B cell (primary cell): ENCODE results near the gene BCL2L13. TPM values are rescaled to one million over a fixed set of nuclear protein-coding genes. Genes with fewer than 3 reads are reported as not detected.
"Not testable (repeated sequence)": the region's sequence is repeated elsewhere in the genome, so short reads cannot be mapped to it uniquely, and the experiment has no call there.

ENCODE experiments used
- ATAC-seq: fragments of 200-7000 bp; cut with Tn5 transposase; one replicate; pipeline ENCODE4 v1.10.0; 2021; ENCODE audit warnings: low read depth, mild to moderate bottlenecking, moderate number of reproducible peaks, moderate library complexity
- CTCF ChIA-PET: fragments of 350-600 bp; sonication (Branson Sonifier 250); formaldehyde crosslinking; loops from one replicate; lab custom pipeline; 2021; ENCODE audit warnings: antibody characterized with exemption, inconsistent platforms; lab: Charles Lee
- POLR2A ChIA-PET: fragments of 350-600 bp; sonication (Branson Sonifier 250); formaldehyde crosslinking; loops from one replicate; lab custom pipeline; 2021; ENCODE audit warnings: antibody characterized with exemption; lab: Charles Lee
- DNase-seq: peaks from one replicate; pipeline ENCODE4 v3.0.0; 2013
- H2AFZ ChIP-seq: 2 replicates; pipeline ENCODE4 v1.6.1; 2012; ENCODE audit warnings: mild to moderate bottlenecking, low read depth, low read length; ENCODE audit not compliant: insufficient read depth, poor library complexity, severe bottlenecking
- H3K27ac ChIP-seq, 2 donors: 1 replicate in 1 of 2; 2 replicates in 1 of 2; pipeline ENCODE4 v1.5.1; 2012 to 2013; ENCODE audit warnings: low read length in 2 of 2, mild to moderate bottlenecking in 2 of 2, moderate library complexity in 1 of 2
- H3K27me3 ChIP-seq, 4 experiments: fragments of 200-600 bp in 1 of 4; sonication (generic) in 1 of 4; replicated peaks in 1 of 4; 1 replicate in 2 of 4; 2 replicates in 2 of 4; pipeline versions ENCODE4 v1.6.1 to v1.7.0; 2013 to 2016; ENCODE audit warnings: low read length in 3 of 4, mild to moderate bottlenecking in 2 of 4, mixed read lengths in 1 of 4, moderate library complexity in 1 of 4; ENCODE audit not compliant: insufficient read depth in 4 of 4, control insufficient read depth in 3 of 4; ENCODE audit errors: control extremely low read depth in 1 of 4
- H3K36me3 ChIP-seq, 2 experiments: replicated peaks in 1 of 2; 1 replicate in 1 of 2; 2 replicates in 1 of 2; pipeline versions ENCODE4 v1.6.1 to v1.7.1; 2013; ENCODE audit warnings: low read length in 1 of 2; ENCODE audit not compliant: insufficient read depth in 2 of 2, control insufficient read depth in 1 of 2; ENCODE audit errors: control extremely low read depth in 1 of 2, extremely low read depth in 1 of 2
- H3K4me1 ChIP-seq, 2 donors: fragments of 200-600 bp in 1 of 2; sonication (generic) in 1 of 2; 1 replicate in 1 of 2; 2 replicates in 1 of 2; pipeline versions ENCODE4 v1.5.1 to v1.6.1; 2013 to 2017; ENCODE audit warnings: low read length in 2 of 2; ENCODE audit not compliant: control insufficient read depth in 2 of 2, insufficient read depth in 2 of 2
- H3K4me2 ChIP-seq: replicated peaks from 2 replicates; pipeline ENCODE3; 2012; ENCODE audit warnings: mild to moderate bottlenecking, low read depth, low read length; ENCODE audit not compliant: poor library complexity, severe bottlenecking
- H3K4me3 ChIP-seq, 5 experiments: fragments of 200-600 bp in 1 of 5; sonication (generic) in 1 of 5; 1 replicate in 3 of 5; 2 replicates in 2 of 5; pipeline versions ENCODE4 v1.5.1 to v1.7.0; 2011 to 2016; ENCODE audit warnings: low read length in 4 of 5, mild to moderate bottlenecking in 4 of 5, low read depth in 2 of 5, control low read depth in 1 of 5, moderate library complexity in 1 of 5; ENCODE audit not compliant: insufficient read depth in 1 of 5; ENCODE audit errors: control extremely low read depth in 1 of 5, extremely low read depth in 1 of 5
- H3K79me2 ChIP-seq: fragments of 200-600 bp; sonication (generic); one replicate; pipeline ENCODE4 v1.6.0; 2016; ENCODE audit warnings: low read length; ENCODE audit not compliant: control insufficient read depth, insufficient read depth
- H3K9ac ChIP-seq: fragments of 200-600 bp; sonication (generic); 2 replicates; pipeline ENCODE4 v1.6.1; 2017; ENCODE audit warnings: mild to moderate bottlenecking, low read length, moderate library complexity
- H3K9me3 ChIP-seq, 3 donors: one replicate each; pipeline versions ENCODE4 v1.6.1 to v1.7.1; 2013; ENCODE audit warnings: low read length in 2 of 3; ENCODE audit not compliant: control insufficient read depth in 2 of 3, insufficient read depth in 1 of 3; ENCODE audit errors: control extremely low read depth in 1 of 3
- H4K20me1 ChIP-seq: 2 replicates; pipeline ENCODE4 v1.6.0; 2012; ENCODE audit warnings: mild to moderate bottlenecking, low read length; ENCODE audit not compliant: insufficient read depth, control insufficient read depth, poor library complexity, severe bottlenecking
- H3K27ac Mint-ChIP-seq: one replicate; pipeline ENCODE4 v1.8.0; 2021; ENCODE audit warnings: mixed read lengths
- H3K27me3 Mint-ChIP-seq: one replicate; pipeline ENCODE4 v1.8.0; 2021; ENCODE audit warnings: mixed read lengths
- H3K4me1 Mint-ChIP-seq: one replicate; pipeline ENCODE4 v1.8.0; 2021; ENCODE audit warnings: mixed read lengths
- H3K4me3 Mint-ChIP-seq: one replicate; pipeline ENCODE4 v1.8.0; 2021; ENCODE audit warnings: mixed read lengths
- H3K9me3 Mint-ChIP-seq: one replicate; pipeline ENCODE4 v1.8.0; 2022; ENCODE audit warnings: mixed read lengths; ENCODE audit not compliant: insufficient read depth
- CTCF ChIP-seq: fragments of 200-600 bp; IDR thresholded peaks from one replicate; pipeline ENCODE4 v1.8.0; 2022; ENCODE audit warnings: antibody characterized with exemption, mild to moderate bottlenecking
- EZH2 ChIP-seq: IDR thresholded peaks from 2 replicates; pipeline ENCODE4 v1.6.1; 2012; ENCODE audit warnings: borderline replicate concordance, low read depth, mild to moderate bottlenecking, moderate library complexity, low read length; ENCODE audit not compliant: insufficient read depth, poor library complexity, severe bottlenecking
- WGBS: methylation state at CpG from one replicate; pipeline ENCODE4 v1.1.5; 2013; ENCODE audit warnings: missing lambda C conversion rate; ENCODE audit not compliant: insufficient coverage; 5-methylcytosine and 5-hydroxymethylcytosine counted together
- intact Hi-C: fragments of 100-400 bp; cut with micrococcal nuclease; formaldehyde crosslinking; loops from one replicate; pipeline ENCODE4 v1.10.0; 2022
- polyA plus RNA-seq: library from polyadenylated mRNA; depleted of rRNA; stranded (reverse); fragments of >200 nt; gene quantifications from 2 replicates; pipeline ENCODE4 v1.2.3, GENCODE V29; 2012
- total RNA-seq, 2 donors: library from RNA; stranded (reverse); fragments of 120-200 nt in 1 of 2; gene quantifications; 1 replicate in 1 of 2; 2 replicates in 1 of 2; pipeline versions ENCODE4 v1.2.3 to v1.2.4, GENCODE V29; 2013 to 2022

Gene BCL2L13
- total and polyA plus RNA-seq, 2 donors (not counting 1 experiment from before 2014, with no cell fraction given) = 19.2 to 29.9 TPM

GRCh38 chr22:17665248-17665647 lies 26.7 kb downstream of the BCL2L13 start:
- CTCF ChIA-PET = interaction anchor here (1.1 kb wide), 1 partner anchor 107 kb away, joined by 3 read pairs; no protein-coding TSS in a partner anchor

DNA sequence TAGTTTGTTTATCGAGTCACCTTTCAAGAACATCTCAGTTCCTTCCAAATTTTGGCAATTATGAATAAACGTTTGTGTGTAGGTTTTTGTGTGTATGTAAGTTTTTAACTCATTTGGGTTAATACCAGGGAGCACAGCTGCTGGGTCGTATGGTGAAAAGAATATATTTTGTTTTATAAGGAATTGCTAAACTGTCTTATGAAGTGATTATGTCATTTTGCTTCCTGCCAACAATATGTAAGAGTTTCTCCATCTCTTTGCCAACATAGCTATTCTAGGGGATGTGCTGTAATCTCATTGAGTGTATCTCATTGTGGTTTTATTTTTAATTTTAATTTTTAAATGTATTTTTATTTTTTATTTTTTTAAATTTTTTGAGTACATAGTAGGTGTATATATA lies 27.3 kb downstream of the BCL2L13 start:
- Histone ChIP-seq H3K79me2 (peaks cover 21% of the 10 kb centered on the region), H3K27me3 (no peaks in the 10 kb centered on the region), H2AFZ (no peak overlapping the region), H3K4me1 (peaks cover 0 to 5% of the 10 kb centered on the region in 2 donors), H3K9me3 (peaks cover 0 to 19% (median 4%) of the 10 kb centered on the region in 3 donors), H3K4me3 (no peak overlapping the region), H3K36me3 (peaks cover 5 to 35% of the 10 kb centered on the region in 2 experiments), H3K27ac (no peak overlapping the region), H3K4me2 (no peak overlapping the region), H3K9ac (no peak overlapping the region), H4K20me1 (no peaks in the 10 kb centered on the region)
- ChIA-PET CTCF (no interaction called here), POLR2A (no interaction called here)
- Mint-ChIP-seq H3K27me3 (no peaks in the 10 kb centered on the region), H3K9me3 (peaks cover 3% of the 10 kb centered on the region), H3K4me1 (peaks cover 6% of the 10 kb centered on the region), H3K27ac (no peak overlapping the region), H3K4me3 (no peak overlapping the region)
- intact Hi-C loops = no loop called here
- WGBS = no CpG with 5 or more reads among the region's 3 CpGs
- ATAC-seq = no peak
- DNase-seq = no peak
- no peak for TF ChIP-seq CTCF
- TF ChIP-seq EZH2 = no peak

More at GRCh38 chr22:17665248-17665647, 26.7 kb downstream of the BCL2L13 start:
- Histone ChIP-seq H2AFZ (no peak overlapping the region), H3K9me3 (peaks cover 0 to 19% (median 4%) of the 10 kb centered on the region in 3 donors), H3K4me2 (no peak overlapping the region), H3K9ac (no peak overlapping the region), H3K36me3 (peaks cover 5 to 33% of the 10 kb centered on the region in 2 experiments), H3K4me1 (peaks cover 0 to 5% of the 10 kb centered on the region in 2 donors), H3K79me2 (peaks cover 25% of the 10 kb centered on the region), H3K27me3 (no peaks in the 10 kb centered on the region), H3K4me3 (no peak overlapping the region), H4K20me1 (no peaks in the 10 kb centered on the region), H3K27ac (no peak overlapping the region)
- POLR2A ChIA-PET = no interaction called here
- Mint-ChIP-seq H3K4me1 (peaks cover 6% of the 10 kb centered on the region), H3K27ac (no peak overlapping the region), H3K4me3 (no peak overlapping the region), H3K9me3 (peaks cover 3% of the 10 kb centered on the region), H3K27me3 (no peaks in the 10 kb centered on the region)
- TF ChIP-seq CTCF = no peak
- TF ChIP-seq EZH2 = no peak
- ATAC-seq (no peak), DNase-seq (no peak)
- 100% methylated on average over 1 of the region's 3 CpGs for WGBS
- intact Hi-C loops = no loop called here

GRCh38 chr22:17671521-17672092 lies 33.0 kb downstream of the BCL2L13 start:
- H3K27ac Mint-ChIP-seq, H2AFZ ChIP-seq, H4K20me1 ChIP-seq, H3K9ac ChIP-seq, DNase-seq, H3K9me3 ChIP-seq, H3K4me3 Mint-ChIP-seq, H3K4me3 ChIP-seq, H3K4me1 ChIP-seq, H3K9me3 Mint-ChIP-seq, H3K27me3 ChIP-seq, H3K27me3 Mint-ChIP-seq, ATAC-seq, CTCF ChIA-PET, intact Hi-C loops, H3K27ac ChIP-seq, H3K4me2 ChIP-seq, POLR2A ChIA-PET: not testable (repeated sequence)
- Histone ChIP-seq H3K79me2 (peaks cover 66% of the 10 kb centered on the region), H3K36me3 (peaks cover 0 to 17% of the 10 kb centered on the region in 2 experiments)
- peaks cover 14% of the 10 kb centered on the region for H3K4me1 Mint-ChIP-seq
- WGBS = 97% methylated on average over 5 of the region's 10 CpGs
